ENCODE measurements around the gene BOLA3. TPM values are rescaled to one million over a fixed set of nuclear protein-coding genes. Genes with fewer than 3 reads are reported as not detected.
"Not testable (repeated sequence)": the region's sequence is repeated elsewhere in the genome, so short reads cannot be mapped to it uniquely, and the experiment has no call there.

Gene BOLA3
- total RNA-seq, 1 donor from 2014 or later = 68.6 TPM

DNA sequence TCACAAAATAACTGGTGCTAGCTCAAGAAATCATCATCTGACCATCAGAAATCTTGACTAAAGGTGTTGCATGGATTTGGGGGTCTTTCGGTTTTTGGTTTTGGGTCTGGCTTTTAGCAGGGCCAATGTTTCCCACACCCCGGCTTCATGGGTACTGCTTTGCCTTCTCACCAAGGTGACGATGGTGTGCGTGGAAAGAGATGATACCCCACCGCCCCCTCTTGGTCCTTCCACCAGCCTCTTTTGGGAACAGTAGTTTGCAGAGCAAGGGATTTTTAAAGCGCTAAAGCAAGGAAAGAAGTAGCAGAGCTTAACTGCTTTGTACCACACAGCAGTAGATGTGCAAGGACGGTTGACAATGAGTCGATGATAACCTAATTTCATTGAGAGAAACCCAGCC lies 42.3 kb downstream of the BOLA3 start:
- intact Hi-C loops (cut with micrococcal nuclease) = no loop called here

DNA sequence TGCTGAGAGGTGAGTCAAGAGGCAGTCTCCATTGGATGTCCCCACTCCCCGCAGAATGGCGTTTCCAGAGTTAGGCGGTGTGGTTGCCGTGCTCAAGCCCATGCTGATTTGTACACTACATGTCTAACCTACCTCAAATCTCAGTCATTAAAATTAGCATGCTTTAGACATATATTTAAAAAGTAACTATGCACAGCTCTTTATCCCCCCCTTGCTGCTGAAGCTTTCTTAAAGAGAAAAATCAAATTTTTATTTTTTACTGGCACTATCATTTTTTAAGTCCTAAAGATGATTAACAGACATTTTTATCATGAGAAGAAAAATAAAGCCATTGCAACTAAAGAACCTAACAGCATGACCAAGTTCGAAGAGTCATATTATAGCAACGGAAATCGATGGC lies 42.9 kb downstream of the BOLA3 start:
- intact Hi-C loops (cut with micrococcal nuclease) = no loop called here

DNA sequence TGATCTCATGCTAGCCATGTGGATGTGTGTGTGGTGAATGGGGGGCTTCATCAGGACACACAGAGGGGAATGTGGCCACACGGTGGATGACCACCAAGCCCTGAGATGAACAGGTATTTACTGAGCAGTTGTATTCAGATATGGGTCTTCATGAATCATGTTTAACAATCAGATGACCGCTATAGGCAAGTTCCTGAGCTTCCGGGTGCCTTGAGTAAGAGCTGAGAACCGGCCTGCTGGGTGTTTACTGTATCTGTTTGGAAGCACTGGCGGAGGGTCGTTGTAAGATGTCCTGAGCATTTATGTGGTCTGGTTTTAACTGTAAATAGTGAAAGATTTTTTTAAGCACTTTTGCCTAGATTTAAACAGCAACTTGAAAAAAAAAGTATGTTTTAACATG lies 43.9 kb downstream of the BOLA3 start:
- intact Hi-C loops (cut with micrococcal nuclease) = no loop called here

DNA sequence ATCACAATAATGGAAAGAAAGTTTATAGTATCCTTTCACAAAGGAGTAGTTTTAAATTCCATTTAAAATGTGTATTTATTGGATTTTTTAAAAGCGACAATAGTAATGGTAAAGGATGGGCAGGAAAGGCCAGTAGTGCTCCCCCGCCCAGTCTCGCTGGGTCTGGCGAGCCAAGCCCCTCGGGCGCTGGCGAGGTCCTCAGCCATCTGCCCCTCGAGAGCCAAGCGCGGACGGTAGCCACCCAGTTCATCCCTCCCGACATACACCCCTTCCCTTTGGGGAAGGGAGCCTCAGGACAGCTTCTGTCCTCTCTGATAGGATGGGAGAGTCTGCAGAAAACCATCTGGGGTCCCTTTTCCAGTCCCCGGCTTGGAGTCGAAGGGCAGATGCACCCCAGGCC lies 45.2 kb downstream of the BOLA3 start:
- intact Hi-C loops (cut with micrococcal nuclease) = no loop called here

DNA sequence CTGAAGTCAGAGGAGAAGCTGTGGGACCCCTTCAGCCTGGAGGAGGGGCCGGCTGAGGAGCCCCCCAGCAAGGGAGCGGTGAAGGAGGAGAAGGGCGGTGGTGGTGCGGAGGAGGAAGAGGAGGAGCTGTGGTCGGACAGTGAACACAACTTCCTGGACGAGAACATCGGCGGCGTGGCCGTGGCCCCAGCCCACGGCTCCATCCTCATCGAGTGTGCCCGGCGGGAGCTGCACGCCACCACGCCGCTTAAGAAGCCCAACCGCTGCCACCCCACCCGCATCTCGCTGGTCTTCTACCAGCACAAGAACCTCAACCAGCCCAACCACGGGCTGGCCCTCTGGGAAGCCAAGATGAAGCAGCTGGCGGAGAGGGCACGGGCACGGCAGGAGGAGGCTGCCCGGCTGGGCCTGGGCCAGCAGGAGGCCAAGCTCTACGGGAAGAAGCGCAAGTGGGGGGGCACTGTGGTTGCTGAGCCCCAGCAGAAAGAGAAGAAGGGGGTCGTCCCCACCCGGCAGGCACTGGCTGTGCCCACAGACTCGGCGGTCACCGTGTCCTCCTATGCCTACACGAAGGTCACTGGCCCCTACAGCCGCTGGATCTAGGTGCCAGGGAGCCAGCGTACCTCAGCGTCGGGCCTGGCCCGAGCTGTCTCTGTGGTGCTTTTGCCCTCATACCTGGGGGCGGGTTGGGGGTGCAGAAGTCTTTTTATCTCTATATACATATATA lies 46.0 kb downstream of the BOLA3 start:
- intact Hi-C loops (cut with micrococcal nuclease) = no loop called here

DNA sequence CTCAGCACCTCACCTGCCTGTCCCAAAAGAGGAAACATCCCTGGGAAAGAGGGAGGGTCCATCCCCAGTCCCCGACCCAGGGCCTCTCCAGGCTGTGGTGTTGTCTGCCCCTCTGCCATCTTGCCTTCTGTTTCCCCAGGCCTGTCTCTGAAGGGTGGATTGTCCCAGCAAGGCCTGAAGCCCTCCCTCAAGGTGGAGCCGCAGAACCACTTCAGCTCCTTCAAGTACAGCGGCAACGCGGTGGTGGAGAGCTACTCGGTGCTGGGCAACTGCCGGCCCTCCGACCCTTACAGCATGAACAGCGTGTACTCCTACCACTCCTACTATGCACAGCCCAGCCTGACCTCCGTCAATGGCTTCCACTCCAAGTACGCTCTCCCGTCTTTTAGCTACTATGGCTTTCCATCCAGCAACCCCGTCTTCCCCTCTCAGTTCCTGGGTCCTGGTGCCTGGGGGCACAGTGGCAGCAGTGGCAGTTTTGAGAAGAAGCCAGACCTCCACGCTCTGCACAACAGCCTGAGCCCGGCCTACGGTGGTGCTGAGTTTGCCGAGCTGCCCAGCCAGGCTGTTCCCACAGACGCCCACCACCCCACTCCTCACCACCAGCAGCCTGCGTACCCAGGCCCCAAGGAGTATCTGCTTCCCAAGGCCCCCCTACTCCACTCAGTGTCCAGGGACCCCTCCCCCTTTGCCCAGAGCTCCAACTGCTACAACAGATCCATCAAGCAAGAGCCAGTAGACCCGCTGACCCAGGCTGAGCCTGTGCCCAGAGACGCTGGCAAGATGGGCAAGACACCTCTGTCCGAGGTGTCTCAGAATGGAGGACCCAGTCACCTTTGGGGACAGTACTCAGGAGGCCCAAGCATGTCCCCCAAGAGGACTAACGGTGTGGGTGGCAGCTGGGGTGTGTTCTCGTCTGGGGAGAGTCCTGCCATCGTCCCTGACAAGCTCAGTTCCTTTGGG lies 47.2 kb downstream of the BOLA3 start:
- intact Hi-C loops (cut with micrococcal nuclease) = no loop called here

DNA sequence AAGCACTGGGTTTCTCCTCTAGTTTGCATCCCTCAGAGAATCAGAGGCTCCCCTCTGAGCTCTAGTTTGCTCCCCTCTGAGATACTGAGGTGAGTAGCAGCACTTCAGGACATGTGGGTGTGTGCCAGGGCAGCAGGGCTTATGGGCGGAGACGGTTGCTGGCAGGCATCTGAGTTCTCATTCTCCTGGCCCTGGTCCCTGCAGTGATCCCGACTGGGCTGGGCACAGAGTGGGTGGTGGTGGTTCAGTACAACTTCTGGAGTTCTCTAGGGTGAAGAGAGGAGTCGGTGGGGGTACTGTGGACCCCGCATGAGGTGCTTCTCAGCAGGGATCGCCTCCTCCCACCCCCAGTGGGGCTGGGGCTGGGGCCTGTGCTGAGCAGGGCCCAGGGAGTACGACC lies 47.9 kb downstream of the BOLA3 start:
- intact Hi-C loops (cut with micrococcal nuclease) = no loop called here

DNA sequence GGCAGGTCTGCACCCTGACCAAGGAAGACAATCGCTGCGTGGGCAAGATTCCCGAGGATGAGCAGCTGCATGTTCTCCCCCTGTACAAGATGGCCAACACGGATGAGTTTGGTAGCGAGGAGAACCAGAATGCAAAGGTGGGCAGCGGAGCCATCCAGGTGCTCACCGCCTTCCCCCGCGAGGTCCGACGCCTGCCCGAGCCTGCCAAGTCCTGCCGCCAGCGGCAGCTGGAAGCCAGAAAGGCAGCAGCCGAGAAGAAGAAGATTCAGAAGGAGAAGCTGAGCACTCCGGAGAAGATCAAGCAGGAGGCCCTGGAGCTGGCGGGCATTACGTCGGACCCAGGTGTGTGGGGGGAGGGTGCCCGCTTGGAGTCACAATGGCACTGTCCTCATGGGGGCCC lies 48.4 kb downstream of the BOLA3 start:
- intact Hi-C loops (cut with micrococcal nuclease) = no loop called here

DNA sequence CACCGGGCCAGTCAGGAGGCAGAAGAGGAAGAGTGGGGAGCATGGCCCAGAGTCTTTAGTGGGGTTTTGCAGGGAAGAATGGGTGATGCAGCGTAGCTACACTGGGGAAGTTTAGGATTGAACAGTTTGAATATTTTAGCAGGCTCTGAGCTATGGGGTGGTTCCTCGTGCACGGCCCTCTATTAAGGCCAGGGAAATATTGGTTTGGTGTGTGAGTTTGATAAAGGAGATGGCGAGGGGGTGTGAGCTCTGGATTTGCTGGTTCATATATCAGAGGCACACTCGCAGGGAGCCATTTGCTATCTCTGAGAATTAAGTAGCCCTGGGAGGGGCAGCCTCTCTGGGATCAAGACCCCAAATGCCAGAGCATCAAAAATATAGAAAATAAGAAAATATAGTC lies 50.1 kb downstream of the BOLA3 start:
- intact Hi-C loops (cut with micrococcal nuclease) = no loop called here

DNA sequence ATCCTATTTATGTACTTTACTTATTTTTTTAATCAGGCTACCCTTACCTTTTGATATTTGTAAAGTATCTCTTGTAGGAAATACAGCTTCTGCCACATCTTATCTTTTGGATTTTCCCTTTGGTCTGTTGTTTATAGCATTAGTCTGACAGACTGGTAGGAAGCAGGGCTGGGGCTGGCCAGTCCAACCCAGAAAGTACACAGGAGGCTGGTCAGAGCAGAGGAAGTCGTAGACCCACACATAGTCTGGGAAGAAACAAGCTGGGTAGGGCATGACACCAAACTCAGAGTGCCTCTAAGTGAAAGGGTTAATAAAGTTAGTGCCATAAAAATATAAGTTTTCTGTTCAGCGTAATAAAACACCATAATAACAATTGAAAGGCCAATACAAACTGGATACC lies 51.7 kb downstream of the BOLA3 start:
- intact Hi-C loops (cut with micrococcal nuclease) = no loop called here

DNA sequence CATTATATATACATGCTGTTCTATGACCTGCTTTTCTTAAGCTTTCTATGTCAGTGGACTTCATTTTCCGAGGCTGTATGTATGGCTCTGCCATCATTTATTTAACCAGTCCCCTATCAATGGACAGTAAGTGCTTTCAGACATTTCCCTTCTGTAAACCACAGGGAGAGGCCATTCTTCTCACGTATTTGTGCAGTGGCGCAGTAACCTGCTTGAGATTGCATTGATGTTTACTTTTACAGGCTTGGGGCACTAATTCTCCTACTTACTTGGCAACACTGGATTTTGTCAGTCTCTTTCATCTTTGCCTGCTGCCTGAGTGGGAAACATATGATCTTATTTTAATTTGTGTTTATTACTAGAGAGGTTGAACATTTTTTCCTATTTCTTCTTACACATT lies 52.1 kb downstream of the BOLA3 start:
- intact Hi-C loops (cut with micrococcal nuclease) = no loop called here

DNA sequence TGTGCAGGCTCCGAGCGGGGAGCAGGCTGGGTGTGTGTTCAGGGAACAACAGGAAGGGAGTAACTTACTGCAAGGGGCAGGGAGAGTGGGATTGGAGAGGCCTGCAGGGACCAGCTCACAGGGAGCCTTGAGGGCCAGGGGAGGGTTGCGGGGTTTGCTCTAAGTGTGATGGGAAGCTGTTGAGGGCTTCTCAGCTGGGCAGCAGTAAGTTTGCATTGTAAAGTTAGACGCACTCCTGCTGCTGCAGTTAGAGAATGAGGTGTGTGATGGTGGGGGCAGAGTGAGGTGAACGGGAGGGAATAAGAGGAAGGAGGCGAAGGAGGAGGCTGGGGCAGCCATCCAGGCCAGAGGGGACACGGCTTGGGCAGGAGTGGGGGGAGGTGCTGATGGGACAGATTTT lies 53.4 kb downstream of the BOLA3 start:
- intact Hi-C loops (cut with micrococcal nuclease) = no loop called here

DNA sequence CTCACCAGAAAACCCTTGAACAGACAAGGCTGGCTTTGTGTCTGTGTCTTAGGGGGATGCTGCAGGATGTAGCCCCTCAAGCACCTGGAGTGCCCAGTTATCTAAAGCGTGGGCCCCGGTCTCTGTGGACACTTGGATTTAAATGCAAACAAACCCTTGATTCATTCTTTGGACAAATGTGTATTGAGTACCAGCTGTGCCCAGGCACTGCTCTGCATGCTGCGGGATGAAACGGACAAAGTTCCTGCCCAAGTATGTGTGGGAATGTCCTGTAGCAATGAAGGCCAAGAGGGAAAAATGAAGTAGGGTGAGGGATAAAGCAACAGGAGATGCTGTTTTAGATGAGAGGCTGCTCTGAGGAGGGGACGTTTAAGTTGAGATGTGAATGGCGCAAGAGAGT lies 53.9 kb downstream of the BOLA3 start:
- intact Hi-C loops (cut with micrococcal nuclease) = no loop called here

DNA sequence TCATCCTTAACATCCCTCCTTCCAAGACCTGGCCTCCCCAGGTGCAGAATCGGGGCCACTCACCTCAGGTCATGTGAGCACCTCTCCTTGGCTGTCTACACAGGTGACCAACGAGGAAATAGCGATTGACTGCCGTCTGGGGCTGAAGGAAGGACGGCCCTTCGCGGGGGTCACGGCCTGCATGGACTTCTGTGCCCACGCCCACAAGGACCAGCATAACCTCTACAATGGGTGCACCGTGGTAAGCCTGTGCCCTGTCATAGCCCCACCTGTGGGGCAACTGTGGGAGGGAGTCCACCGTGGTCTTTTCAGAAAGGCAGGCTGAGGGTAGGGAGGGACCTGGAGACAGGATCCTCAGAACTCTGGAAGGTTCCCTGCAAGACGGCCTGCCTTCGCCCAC lies 54.3 kb downstream of the BOLA3 start:
- intact Hi-C loops (cut with micrococcal nuclease) = no loop called here

DNA sequence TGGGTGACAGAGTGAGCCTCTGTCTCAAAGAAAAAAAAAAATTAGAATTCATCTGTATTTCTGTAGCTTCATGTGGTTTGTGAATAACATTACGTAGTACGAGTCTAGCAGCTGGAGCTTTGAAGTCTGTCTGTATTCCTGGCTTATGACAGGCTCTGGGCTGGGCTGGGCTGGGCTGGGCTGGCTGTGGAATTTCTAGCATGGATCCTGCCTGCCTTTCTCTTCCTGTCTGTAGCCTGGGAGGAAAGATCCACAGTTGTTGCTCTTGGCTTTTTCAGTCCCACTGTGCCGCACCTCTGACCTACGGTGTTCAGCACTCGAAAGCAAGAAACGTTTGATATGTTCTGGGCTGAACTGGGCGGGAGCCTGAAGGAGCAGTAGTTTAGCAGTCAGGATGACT lies 55.4 kb downstream of the BOLA3 start:
- intact Hi-C loops (cut with micrococcal nuclease) = no loop called here

DNA sequence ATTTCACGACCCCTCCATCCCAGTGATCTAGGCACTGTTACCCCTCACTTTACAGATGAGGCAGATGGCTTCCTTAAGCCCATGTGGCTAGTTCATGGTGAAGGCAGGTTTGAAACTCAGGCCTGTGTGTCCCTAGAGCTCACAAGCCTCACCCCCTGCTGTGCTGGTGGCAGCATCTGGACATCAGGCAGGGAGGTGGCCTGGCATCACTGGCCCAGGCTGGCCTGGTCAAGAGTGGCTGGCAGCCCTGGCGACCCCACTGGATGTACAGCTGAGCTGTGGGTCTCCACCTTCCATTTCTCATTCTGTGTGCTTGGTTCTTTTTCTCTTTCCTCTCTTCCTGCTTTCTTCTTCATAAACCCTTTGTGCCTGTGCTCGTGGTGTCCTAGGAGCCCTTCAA lies 56.3 kb downstream of the BOLA3 start:
- intact Hi-C loops (cut with micrococcal nuclease) = no loop called here

DNA sequence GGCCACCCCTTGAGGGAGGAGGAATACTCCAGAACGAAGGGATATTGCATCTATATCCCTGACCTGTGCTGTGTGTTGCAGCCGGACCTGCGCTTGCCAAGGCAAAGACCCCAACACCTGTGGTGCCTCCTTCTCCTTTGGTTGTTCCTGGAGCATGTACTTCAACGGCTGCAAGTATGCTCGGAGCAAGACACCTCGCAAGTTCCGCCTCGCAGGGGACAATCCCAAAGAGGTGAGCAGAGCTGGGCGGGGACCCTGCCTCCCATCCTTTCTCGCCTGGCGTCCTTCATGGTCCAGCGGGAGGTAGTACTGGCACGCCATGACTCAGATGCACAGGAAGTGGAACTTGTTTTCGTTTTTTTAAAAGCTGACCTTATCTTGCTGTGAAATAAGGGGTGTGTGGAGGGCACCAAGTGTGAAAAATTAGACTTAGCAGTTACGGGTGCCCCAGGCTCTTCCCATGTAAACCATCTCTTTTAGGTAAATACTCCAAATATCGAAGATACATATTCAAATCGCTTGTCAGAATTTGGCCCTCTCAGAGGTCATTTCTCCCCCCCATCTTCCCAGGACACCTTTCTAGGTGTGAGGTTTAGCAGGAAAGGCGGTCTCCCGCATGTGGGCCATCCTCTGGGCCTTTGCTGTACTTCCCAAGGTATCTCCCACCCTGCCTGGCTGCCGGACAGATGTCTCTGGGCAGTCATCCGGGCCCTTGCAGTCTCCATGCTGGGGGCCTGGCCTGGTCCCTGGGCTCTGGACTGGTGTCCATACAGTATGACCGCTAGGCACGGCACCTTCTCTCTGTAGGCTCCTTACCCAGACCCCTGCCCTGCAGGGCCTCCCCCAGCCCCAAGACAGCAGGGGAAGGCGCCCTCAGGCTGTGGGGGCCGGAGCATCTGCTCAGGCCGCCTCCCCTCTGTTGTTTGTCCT lies 57.6 kb downstream of the BOLA3 start:
- intact Hi-C loops (cut with micrococcal nuclease) = no loop called here

DNA sequence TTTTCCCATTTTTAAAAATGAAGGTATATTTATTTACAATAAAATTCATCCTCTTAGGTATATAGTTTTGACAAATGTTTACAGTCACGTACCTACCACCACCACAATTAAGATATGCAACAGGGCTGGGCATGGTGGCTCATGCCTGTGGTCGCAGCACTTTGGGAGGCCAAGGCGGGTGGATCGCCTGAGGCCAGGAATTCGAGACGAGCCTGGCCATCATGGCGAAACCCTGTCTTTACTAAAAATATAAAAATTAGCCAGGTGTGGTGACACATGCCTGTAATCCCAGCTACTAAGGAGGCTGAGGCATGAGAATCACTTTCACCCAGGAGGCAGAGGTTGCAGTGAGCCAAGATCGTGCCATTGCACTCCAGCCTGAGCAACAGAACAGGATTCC lies 59.0 kb downstream of the BOLA3 start:
- intact Hi-C loops (cut with micrococcal nuclease) = not testable (repeated sequence)

DNA sequence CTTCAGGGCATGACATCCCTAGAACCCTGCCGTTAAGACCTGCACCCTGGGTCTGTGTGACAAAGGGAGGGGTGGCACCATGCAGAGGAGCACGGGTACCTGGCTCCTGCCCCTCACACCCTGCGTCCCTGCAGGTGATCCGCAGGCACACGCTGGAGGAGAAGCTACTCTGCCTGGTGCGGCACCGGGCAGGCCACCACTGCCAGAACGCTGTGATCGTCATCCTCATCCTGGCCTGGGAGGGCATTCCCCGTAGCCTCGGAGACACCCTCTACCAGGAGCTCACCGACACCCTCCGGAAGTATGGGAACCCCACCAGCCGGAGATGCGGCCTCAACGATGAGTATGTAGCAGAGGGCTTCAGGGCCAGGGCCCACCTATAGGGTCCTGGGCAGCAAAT lies 60.0 kb downstream of the BOLA3 start:
- intact Hi-C loops (cut with micrococcal nuclease) = no loop called here

DNA sequence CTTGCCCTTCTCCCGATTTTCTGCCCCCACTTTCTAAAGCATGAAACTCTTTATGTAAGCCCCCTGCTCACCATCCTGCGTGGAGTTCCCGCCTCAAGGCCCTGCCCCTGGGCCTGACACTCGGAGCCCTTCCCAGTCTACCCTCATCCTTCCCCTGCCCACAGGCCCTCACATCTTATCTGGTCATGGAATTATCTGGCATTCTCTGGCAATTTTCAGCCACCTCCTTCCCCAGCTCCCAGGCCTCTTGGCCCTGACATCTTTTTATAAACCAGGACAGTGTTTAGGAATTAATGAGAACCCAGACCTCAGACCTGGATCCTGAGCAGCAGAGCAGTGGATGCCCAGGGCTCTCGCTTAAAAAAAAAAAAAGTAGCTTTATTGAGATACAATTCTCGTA lies 61.7 kb downstream of the BOLA3 start:
- intact Hi-C loops (cut with micrococcal nuclease) = no loop called here
